ENCODE measurements around the gene HOXD9.

DNA sequence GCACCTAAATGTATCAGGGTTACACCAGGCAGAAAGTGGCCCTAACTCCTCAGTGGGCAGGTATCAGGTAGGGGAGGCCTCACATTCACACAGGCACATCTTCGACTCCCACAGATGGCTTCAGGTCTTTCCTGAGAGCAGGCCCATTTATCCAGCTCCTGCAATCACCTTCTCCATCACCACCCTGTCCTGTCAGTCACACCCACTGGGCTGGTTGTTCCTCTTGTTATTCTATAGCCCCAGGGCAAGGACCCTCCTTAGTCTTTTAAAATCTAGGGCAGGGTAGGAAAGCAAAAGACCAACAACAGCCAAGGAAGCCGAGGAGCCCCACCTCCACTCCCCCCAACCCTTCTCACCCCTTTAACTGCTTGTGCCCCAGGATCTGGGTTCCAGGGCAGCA lies 19.8 kb downstream of the HOXD9 start:
- TF ChIP-seq, protein P1, sequence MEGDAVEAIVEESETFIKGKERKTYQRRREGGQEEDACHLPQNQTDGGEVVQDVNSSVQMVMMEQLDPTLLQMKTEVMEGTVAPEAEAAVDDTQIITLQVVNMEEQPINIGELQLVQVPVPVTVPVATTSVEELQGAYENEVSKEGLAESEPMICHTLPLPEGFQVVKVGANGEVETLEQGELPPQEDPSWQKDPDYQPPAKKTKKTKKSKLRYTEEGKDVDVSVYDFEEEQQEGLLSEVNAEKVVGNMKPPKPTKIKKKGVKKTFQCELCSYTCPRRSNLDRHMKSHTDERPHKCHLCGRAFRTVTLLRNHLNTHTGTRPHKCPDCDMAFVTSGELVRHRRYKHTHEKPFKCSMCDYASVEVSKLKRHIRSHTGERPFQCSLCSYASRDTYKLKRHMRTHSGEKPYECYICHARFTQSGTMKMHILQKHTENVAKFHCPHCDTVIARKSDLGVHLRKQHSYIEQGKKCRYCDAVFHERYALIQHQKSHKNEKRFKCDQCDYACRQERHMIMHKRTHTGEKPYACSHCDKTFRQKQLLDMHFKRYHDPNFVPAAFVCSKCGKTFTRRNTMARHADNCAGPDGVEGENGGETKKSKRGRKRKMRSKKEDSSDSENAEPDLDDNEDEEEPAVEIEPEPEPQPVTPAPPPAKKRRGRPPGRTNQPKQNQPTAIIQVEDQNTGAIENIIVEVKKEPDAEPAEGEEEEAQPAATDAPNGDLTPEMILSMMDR (optimal IDR thresholded peaks at IDR 0.05 in 1 of 3, IDR thresholded peaks at IDR 0.05 in 1 of 3, conservative IDR thresholded peaks at IDR 0.05 in 1 of 3; ENCODE audit: extremely low read depth in 1 of 3, insufficient read depth in 2 of 3, low read length in 3 of 3): no peak
- no peak for TF ChIP-seq EZH2 (IDR thresholded peaks at IDR 0.05; ENCODE audit: low read length)
